GM20431 (cell line): Measurements from ENCODE around the gene RAET1G.
"Not testable (repeated sequence)": the region's sequence is repeated elsewhere in the genome, so short reads cannot be mapped to it uniquely, and the experiment has no call there.

Source experiments
- in situ Hi-C: fragments of 300-500 bp; cut with MseI, MboI; formaldehyde crosslinking; loops from one replicate; pipeline ENCODE4 v1.15.0; 2020; ENCODE audit warnings: low sequenced_read_pairs; ENCODE audit not compliant: unreplicated experiment

The RAET1G gene

GRCh38 chr6:149935668-149936067, 12.7 kb upstream of the RAET1G start:
- in situ Hi-C loops, result loop anchor here (10.0 kb wide), 1 partner anchor 79 kb away; no protein-coding TSS in a partner anchor

- in situ Hi-C loops, result loop anchor here (10.0 kb wide), 1 partner anchor 80 kb away; no protein-coding TSS in a partner anchor
Measured at GRCh38 chr6:149935246-149935645, 12.3 kb upstream of the RAET1G start.

DNA sequence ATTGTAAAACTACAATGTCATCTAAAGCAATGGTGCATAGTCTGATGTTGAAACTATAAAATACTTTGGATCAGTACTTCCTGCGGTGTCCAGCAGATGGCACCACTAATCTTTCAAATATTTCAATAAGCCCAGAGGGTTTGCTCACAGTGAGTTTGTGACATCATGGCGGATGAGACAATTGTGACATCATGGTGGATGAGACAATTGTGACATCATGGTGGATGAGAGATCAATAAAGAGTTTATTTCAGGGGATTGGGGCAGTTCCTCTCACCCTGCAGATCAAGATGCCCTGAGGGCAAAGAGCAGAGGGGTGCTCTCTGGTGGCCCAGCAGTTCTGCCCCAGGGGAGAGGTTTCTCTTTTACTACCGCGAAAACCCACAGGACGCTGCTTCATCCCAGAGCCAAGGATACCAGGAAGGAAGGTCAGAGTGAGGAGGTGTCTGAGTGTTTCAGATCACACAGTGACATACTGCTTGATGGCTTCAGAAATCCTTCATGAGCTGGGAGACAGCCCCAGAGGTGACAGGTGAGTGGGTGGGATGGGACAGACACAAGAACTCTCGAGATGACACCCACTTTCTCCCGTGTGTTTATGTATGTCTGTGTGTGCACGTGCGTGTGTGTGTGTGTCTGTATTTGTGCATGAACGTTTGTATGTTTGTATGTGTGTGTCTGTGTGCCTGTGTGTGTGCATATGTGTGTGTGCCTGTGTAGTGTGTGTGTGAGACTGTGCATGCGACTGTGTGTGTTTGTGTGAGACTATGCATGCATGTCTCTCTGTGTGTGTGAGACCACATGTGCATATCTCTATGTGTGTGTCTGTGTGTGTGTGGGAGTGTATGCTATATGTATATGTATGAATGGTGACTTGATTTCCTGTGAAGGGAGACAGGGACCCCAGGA, 11.6 kb upstream of the RAET1G start:
- in situ Hi-C loops, result loop anchor here (10.0 kb wide), 1 partner anchor 80 kb away; no protein-coding TSS in a partner anchor

- in situ Hi-C loops, result loop anchor here (10.0 kb wide), 1 partner anchor 81 kb away; no protein-coding TSS in a partner anchor
Measured at GRCh38 chr6:149933461-149933860, 10.5 kb upstream of the RAET1G start.

GRCh38 chr6:149933036-149933435, 10.1 kb upstream of the RAET1G start:
- in situ Hi-C loops, result loop anchor here (10.0 kb wide), 1 partner anchor 82 kb away; no protein-coding TSS in a partner anchor

- in situ Hi-C loops, result loop anchor here (10.0 kb wide), 1 partner anchor 83 kb away; no protein-coding TSS in a partner anchor
Measured at GRCh38 chr6:149931501-149931900, 8.6 kb upstream of the RAET1G start.

DNA sequence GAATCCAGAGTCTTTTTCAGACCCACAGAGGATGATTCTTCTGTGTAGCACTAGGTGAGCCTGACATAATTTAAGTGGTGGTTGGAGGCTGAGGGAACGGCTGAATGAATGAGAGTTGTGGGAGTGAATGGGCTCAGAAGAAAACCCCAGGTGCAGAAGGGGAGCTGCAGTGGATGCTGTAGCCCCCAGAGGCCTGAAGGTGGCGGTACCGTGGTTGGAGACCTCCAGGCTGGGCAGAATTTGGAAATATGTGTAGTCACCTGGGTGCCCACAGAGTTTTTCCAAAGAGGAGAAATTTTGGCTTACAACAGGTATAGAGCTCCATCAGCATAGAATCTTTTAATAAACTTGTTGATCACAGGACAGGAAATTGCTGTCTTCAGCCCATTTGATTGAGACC, 6.5 kb upstream of the RAET1G start:
- in situ Hi-C loops, result loop anchor here (10.0 kb wide), 1 partner anchor 95 kb away; no protein-coding TSS in a partner anchor

- in situ Hi-C loops, result loop anchor here (10.0 kb wide), 1 partner anchor 92 kb away; no protein-coding TSS in a partner anchor
Measured at GRCh38 chr6:149927025-149927424, 4.1 kb upstream of the RAET1G start.

- in situ Hi-C loops, result loop anchor here (10.0 kb wide), 1 partner anchor 91 kb away; no protein-coding TSS in a partner anchor
Measured at GRCh38 chr6:149925974-149926777, 3.3 kb upstream of the RAET1G start.

DNA sequence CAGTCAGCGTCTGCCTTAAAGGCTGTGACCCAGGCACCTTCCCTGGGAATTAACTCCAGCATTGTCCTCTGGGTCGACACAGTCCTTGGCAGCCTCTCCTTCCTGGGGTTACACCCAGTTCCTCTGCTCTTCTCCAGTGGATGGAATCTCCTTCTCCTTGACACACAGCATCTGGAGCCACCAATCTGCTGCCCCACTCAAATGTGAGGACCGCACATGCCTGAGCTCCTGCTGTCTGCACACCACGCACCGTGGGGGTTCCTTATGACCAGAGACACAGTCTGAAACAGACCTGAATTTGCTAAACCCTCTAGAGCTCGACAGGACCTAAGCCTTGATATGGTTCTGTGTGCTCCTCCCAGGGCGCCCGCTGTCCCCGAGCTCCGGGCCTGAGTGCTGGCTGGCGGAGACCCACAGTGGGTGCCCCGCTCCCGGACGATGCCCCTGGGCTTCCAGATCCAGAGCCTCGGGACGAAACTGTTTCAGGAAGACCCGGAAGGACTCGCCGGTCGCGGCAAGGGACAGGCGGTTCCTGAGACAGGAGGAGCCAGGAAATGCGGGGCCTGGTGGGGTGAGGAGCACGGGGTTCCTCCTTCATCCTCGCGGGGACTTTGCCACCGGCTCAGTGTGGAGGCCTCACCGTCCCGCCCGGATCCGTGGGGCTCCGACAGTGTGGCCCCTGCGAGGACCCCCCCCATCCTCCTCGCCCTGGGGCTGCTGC, 2.5 kb upstream of the RAET1G start:
- in situ Hi-C loops, result loop anchor here (10.0 kb wide), 1 partner anchor 91 kb away; no protein-coding TSS in a partner anchor

- in situ Hi-C loops, result loop anchor here (10.0 kb wide), 1 partner anchor 90 kb away; no protein-coding TSS in a partner anchor
Measured at GRCh38 chr6:149924933-149925252, 2.0 kb upstream of the RAET1G start.

- in situ Hi-C loops, result loop anchor here (10.0 kb wide), 1 partner anchor 90 kb away; no protein-coding TSS in a partner anchor
Measured at GRCh38 chr6:149924206-149924932, 1.4 kb upstream of the RAET1G start.

DNA sequence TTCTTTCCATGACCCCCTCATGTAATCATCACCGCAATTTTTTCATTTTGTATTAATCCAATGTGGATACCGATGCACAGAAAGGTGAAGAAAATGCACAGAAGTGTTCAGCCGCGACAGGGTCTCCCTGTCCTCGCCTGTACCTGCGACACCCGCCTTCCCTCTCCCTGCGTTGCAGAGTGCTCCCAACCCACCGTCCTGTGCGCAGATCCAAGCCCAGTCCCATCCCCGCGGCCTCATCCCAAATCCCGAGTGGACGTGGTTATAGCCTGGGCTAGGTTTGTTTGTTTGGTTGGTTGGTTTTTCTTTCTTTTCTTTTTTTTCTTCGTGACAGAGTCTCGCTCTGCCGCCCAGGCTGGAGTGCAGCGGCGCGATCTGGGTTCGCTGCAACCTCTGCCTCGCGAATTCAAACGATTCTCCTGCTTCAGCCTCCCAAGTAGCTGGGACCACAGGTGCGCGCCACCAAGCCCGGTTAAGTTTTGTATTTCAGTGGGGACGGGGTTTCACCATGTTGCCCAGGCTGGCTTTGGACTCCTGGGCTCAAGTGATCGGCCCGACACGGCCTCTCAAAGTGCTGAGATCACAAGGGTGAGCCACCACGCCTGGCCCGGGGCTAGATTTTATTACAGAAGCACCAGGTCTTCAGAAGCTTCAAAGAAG, 536 bp upstream of the RAET1G start:
- in situ Hi-C loops, result loop anchor here (10.0 kb wide), 1 partner anchor 89 kb away; no protein-coding TSS in a partner anchor

DNA sequence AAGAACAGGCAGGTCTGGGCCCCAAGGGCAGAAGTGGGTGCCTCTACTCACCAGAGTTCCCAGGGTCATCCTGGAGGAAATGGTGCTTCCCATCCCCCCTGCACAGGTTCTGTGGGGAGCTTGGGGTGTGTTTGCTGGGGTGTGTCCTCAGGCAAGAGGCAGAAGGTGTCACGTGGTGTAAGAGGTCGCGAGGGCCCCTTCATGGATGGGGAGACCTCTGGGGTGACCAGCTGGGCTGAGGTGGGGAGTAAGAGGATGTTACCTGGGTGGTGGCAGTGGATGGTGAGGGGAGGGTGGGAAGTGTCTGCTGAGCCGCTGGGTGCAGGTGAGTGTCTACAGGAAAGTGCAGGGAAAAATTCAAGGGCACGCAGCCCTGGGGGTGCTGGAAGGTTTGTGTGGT, 830 bp downstream of the RAET1G start:
- in situ Hi-C loops, result loop anchor here (10.0 kb wide), 1 partner anchor 87 kb away; no protein-coding TSS in a partner anchor

- in situ Hi-C loops, result loop anchor here (10.0 kb wide), 1 partner anchor 87 kb away; no protein-coding TSS in a partner anchor
Measured at GRCh38 chr6:149921361-149921760, 1.6 kb downstream of the RAET1G start.

GRCh38 chr6:149919834-149920225, 3.1 kb downstream of the RAET1G start:
- in situ Hi-C loops, result loop anchor here (10.0 kb wide), 1 partner anchor 85 kb away; no protein-coding TSS in a partner anchor

DNA sequence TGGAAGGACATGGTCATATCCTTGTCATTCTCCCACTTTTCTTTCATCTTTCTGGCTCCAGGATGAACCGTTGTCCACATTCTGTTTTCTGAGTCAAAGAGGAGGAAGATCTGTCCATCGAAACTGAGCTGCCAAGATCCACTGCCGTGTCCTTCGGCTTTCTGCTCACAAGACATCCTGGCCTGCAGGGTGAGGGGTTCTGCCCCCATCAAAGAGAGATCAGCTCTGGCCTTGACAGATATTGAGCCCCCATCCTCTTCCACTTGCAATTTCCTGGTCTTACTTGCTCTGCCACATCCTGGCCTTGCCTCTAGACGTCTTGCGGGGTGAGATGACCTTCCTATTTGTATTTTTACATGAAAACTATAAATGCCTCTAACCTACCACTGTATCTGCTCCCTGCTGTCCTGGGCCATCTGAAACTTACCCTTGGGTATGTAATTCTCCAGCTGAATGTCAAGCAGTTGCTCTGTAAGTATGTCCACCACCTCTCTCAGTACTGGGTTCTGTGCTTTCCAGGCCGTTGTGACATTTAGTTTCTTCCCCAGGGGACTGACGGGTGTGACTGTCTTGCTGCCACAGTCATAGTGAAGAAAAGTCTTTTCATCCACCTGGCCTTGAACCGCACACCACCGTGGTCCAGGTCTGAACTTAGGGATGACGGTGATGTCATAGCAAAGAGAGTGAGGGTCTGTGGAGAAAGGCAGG, 3.6 kb downstream of the RAET1G start:
- in situ Hi-C loops, result not testable (repeated sequence)
